Choroid plexus epithelial cell (primary cell): Measurements from ENCODE around the gene FGFR2.

Experiments
- DNase-seq: peaks from one replicate; pipeline ENCODE4 v3.0.0-alpha.2; 2010; ENCODE audit warnings: low read depth
- H3K4me3 ChIP-seq: 2 replicates; pipeline ENCODE4 v1.5.1; 2011; ENCODE audit warnings: low read depth, mild to moderate bottlenecking, control low read depth, low read length, moderate library complexity
- TF ChIP-seq, protein P1 (sequence below): conservative IDR thresholded peaks from 2 replicates; pipeline ENCODE4 v1.5.1; 2011; ENCODE audit warnings: low read depth, mild to moderate bottlenecking, control low read depth, inconsistent platforms, low read length, moderate library complexity

Gene FGFR2

GRCh38 chr10:121516093-121516865 lies 82.0 kb downstream of the FGFR2 start:
- DNase-seq: no peak
- TF ChIP-seq, protein P1, sequence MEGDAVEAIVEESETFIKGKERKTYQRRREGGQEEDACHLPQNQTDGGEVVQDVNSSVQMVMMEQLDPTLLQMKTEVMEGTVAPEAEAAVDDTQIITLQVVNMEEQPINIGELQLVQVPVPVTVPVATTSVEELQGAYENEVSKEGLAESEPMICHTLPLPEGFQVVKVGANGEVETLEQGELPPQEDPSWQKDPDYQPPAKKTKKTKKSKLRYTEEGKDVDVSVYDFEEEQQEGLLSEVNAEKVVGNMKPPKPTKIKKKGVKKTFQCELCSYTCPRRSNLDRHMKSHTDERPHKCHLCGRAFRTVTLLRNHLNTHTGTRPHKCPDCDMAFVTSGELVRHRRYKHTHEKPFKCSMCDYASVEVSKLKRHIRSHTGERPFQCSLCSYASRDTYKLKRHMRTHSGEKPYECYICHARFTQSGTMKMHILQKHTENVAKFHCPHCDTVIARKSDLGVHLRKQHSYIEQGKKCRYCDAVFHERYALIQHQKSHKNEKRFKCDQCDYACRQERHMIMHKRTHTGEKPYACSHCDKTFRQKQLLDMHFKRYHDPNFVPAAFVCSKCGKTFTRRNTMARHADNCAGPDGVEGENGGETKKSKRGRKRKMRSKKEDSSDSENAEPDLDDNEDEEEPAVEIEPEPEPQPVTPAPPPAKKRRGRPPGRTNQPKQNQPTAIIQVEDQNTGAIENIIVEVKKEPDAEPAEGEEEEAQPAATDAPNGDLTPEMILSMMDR: no peak
- no peak overlapping the region for H3K4me3 ChIP-seq

- DNase-seq: no peak
- TF ChIP-seq, protein P1: no peak
- no peak overlapping the region for H3K4me3 ChIP-seq
These were observed 83.9 kb downstream of the FGFR2 start for GRCh38 chr10:121514141-121514865.

DNA sequence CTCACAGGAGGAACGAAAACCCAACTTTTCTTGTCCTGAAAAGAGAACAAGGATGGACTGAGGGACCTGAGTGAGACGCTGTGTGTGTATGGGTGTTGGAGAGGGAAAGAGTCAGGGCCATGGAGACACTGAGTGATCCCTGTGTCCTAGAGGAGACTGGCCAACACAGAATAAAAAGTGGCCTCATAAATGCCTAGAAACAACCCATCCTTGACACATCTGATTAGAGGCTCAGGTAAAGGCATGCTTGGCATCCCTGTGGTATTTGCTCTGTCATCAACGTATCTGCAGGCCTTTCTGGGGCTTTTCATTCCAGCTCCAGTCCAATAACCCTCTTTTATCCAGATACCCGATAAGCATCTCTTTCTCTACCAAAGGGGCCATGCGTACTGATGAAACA lies 86.3 kb downstream of the FGFR2 start:
- no peak for DNase-seq
- no peak overlapping the region for H3K4me3 ChIP-seq
- TF ChIP-seq, protein P1: no peak

DNA sequence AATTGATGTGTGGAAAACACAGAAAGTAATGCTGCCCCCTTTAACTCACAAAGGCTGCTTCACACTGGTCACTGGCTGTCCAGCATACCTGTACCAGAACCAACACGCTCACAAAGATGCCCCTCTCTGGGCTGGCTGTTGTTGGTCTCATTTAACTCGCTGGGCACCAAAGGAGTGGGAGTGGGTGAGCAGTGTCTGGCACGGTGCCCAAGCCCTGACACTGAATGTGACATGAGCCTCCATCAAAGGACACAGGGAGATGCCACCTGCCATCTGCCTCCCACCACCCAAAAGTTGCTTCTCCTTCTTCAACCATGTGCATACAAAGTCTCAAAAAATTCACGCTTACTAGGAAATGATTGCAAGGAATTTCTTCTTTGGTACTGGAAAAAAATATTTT lies 86.8 kb downstream of the FGFR2 start:
- TF ChIP-seq, protein P1: no peak
- no peak for DNase-seq
- no peak overlapping the region for H3K4me3 ChIP-seq

- DNase-seq: no peak
- no peak overlapping the region for H3K4me3 ChIP-seq
- TF ChIP-seq, protein P1: no peak
These were observed 88.0 kb downstream of the FGFR2 start for GRCh38 chr10:121510201-121510771.

DNA sequence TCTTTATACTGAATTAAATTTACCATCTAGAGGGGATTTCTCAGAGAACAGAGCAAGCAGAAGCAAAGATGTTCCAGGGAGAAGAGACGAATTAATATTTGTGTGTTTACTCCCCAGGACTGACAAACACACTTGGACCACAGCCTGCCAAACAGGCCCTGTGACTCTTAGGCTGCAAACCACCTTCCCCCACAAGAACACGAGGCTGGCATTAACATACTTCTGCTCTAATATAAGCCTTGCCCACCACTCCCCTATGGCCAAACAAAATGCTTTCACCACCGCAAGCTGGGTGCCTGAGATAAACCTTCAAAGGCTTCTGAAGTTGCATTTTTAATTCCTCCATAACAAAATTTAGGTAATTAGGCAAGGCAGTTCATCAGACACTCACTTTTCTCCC lies 88.4 kb downstream of the FGFR2 start:
- no peak overlapping the region for H3K4me3 ChIP-seq
- TF ChIP-seq, protein P1: no peak
- DNase-seq: no peak

- TF ChIP-seq, protein P1: no peak
- no peak for DNase-seq
- no peak overlapping the region for H3K4me3 ChIP-seq
These were observed 89.1 kb downstream of the FGFR2 start for GRCh38 chr10:121509112-121509511.
